ENCODE data around the gene KIAA0319L.
A peak's percentile ranks its signal among the peaks of the same experiment; 100 is the strongest.
"Not testable (repeated sequence)": the region's sequence is repeated elsewhere in the genome, so short reads cannot be mapped to it uniquely, and the experiment has no call there.

KIAA0319L gene

GRCh38 chr1:35557118-35557610, at the start of gene KIAA0319L:
KIAA0319L (minus strand) TSS chr1:35557403; CDS start chr1:35554491, 2,912 bp downstream.
- DNase-seq (ENCODE audit: low read depth in 2 of 2): peak in 1 of 2 donors; percentile 67

- no peak for DNase-seq (ENCODE audit: low read depth in 2 of 2)
These were observed 48.6 kb upstream of the KIAA0319L start for GRCh38 chr1:35605867-35606182.

GRCh38 chr1:35605071-35605866, 48.1 kb upstream of the KIAA0319L start:
- DNase-seq (ENCODE audit: low read depth in 2 of 2): no peak

GRCh38 chr1:35603941-35604340, 46.7 kb upstream of the KIAA0319L start:
- no peak for DNase-seq (ENCODE audit: low read depth in 2 of 2)

- DNase-seq (ENCODE audit: low read depth in 2 of 2): no peak
These were observed 46.3 kb upstream of the KIAA0319L start for GRCh38 chr1:35603468-35603867.

GRCh38 chr1:35600593-35600992, 43.4 kb upstream of the KIAA0319L start:
- DNase-seq (ENCODE audit: low read depth in 2 of 2): no peak

- no peak for DNase-seq (ENCODE audit: low read depth in 2 of 2)
These were observed 42.2 kb upstream of the KIAA0319L start for GRCh38 chr1:35599411-35599810.

GRCh38 chr1:35598895-35599294, 41.7 kb upstream of the KIAA0319L start:
- no peak for DNase-seq (ENCODE audit: low read depth in 2 of 2)

- no peak for DNase-seq (ENCODE audit: low read depth in 2 of 2)
These were observed 40.7 kb upstream of the KIAA0319L start for GRCh38 chr1:35597870-35598269.

- DNase-seq (ENCODE audit: low read depth in 2 of 2): no peak
These were observed 38.5 kb upstream of the KIAA0319L start for GRCh38 chr1:35595684-35596083.

- no peak for DNase-seq (ENCODE audit: low read depth in 2 of 2)
These were observed 37.0 kb upstream of the KIAA0319L start for GRCh38 chr1:35594005-35594760.

GRCh38 chr1:35592991-35593769, 36.0 kb upstream of the KIAA0319L start:
- no peak for DNase-seq (ENCODE audit: low read depth in 2 of 2)

GRCh38 chr1:35591211-35591610, 34.0 kb upstream of the KIAA0319L start:
- DNase-seq (ENCODE audit: low read depth in 2 of 2): no peak

GRCh38 chr1:35590476-35591040, 33.4 kb upstream of the KIAA0319L start:
- no peak for DNase-seq (ENCODE audit: low read depth in 2 of 2)

GRCh38 chr1:35589516-35590427, 32.6 kb upstream of the KIAA0319L start:
- DNase-seq (ENCODE audit: low read depth in 2 of 2): no peak

GRCh38 chr1:35588197-35588910, 31.2 kb upstream of the KIAA0319L start:
- DNase-seq (ENCODE audit: low read depth in 2 of 2): no peak

GRCh38 chr1:35587736-35588135, 30.5 kb upstream of the KIAA0319L start:
- DNase-seq (ENCODE audit: low read depth in 2 of 2): no peak

GRCh38 chr1:35586808-35587207, 29.6 kb upstream of the KIAA0319L start:
- no peak for DNase-seq (ENCODE audit: low read depth in 2 of 2)

GRCh38 chr1:35585805-35586204, 28.6 kb upstream of the KIAA0319L start:
- DNase-seq (ENCODE audit: low read depth in 2 of 2): not testable (repeated sequence)

GRCh38 chr1:35585281-35585680, 28.1 kb upstream of the KIAA0319L start:
- no peak for DNase-seq (ENCODE audit: low read depth in 2 of 2)

Measured in stimulated activated CD8-positive, alpha-beta memory T cell treated with anti-CD3 and anti-CD28 coated beads, Interleukin-7, amount 100 ng/mL, for 4 hours (primary cell).